Measurements from ENCODE around the gene COA3.

The COA3 gene

GRCh38 chr17:42787266-42787665 is 11.2 kb downstream of the COA3 start:
- Histone ChIP-seq H3K36me3 (ENCODE audit: insufficient read depth, low read depth, low read length) (no peaks in the 10 kb centered on the region), H3K27ac (ENCODE audit: low read length) (no peak overlapping the region)

GRCh38 chr17:42784811-42785592 is 13.5 kb downstream of the COA3 start:
- peaks cover 3% of the 10 kb centered on the region; the same call in 1 of the 2 replicates for H3K4me1 ChIP-seq (ENCODE audit: insufficient read depth, low read length)
- H3K4me3 ChIP-seq (ENCODE audit: low read length): no peak overlapping the region
- H3K9me3 ChIP-seq (ENCODE audit: insufficient read depth, low read depth, low read length): no peaks in the 10 kb centered on the region
- no peak overlapping the region for H3K9ac ChIP-seq (ENCODE audit: low read depth, low read length)
- no peak overlapping the region for H3K27ac ChIP-seq (ENCODE audit: low read length)
- peaks cover 37% of the 10 kb centered on the region for H3K27me3 ChIP-seq (ENCODE audit: insufficient read depth, low read length)
- no peaks in the 10 kb centered on the region for H3K36me3 ChIP-seq (ENCODE audit: insufficient read depth, low read depth, low read length)

More at GRCh38 chr17:42787266-42787665, 11.2 kb downstream of the COA3 start:
- H3K9me3 ChIP-seq (ENCODE audit: insufficient read depth, low read depth, low read length): no peaks in the 10 kb centered on the region
- peaks cover 27% of the 10 kb centered on the region for H3K27me3 ChIP-seq (ENCODE audit: insufficient read depth, low read length)
- H3K4me1 ChIP-seq (ENCODE audit: insufficient read depth, low read length): no peaks in the 10 kb centered on the region; the same call in 1 of the 2 replicates
- H3K9ac ChIP-seq (ENCODE audit: low read depth, low read length): no peak overlapping the region
- H3K4me3 ChIP-seq (ENCODE audit: low read length): no peak overlapping the region

DNA sequence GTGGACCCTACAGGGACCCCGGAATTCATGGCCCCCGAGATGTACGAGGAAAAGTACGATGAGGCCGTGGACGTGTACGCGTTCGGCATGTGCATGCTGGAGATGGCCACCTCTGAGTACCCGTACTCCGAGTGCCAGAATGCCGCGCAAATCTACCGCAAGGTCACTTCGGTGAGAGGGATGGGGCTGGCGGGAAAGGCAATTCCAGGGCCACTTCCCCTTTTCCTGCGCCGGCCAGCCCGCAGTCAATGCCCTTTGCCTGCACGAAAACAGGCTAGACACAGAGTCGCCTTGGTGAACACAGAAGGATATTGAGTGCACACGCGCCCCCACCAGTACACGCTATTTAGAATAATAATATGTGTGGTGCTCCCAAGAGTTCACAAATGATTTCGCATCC is 14.1 kb downstream of the COA3 start:
- Histone ChIP-seq H3K4me3 (ENCODE audit: low read length) (no peak overlapping the region), H3K27me3 (ENCODE audit: insufficient read depth, low read length) (peaks cover 37% of the 10 kb centered on the region), H3K9ac (ENCODE audit: low read depth, low read length) (no peak overlapping the region), H3K9me3 (ENCODE audit: insufficient read depth, low read depth, low read length) (no peaks in the 10 kb centered on the region), H3K4me1 (ENCODE audit: insufficient read depth, low read length) (peaks cover 3% of the 10 kb centered on the region; the same call in 1 of the 2 replicates), H3K27ac (ENCODE audit: low read length) (no peak overlapping the region), H3K36me3 (ENCODE audit: insufficient read depth, low read depth, low read length) (no peaks in the 10 kb centered on the region; the same call in 1 of the 2 replicates)

DNA sequence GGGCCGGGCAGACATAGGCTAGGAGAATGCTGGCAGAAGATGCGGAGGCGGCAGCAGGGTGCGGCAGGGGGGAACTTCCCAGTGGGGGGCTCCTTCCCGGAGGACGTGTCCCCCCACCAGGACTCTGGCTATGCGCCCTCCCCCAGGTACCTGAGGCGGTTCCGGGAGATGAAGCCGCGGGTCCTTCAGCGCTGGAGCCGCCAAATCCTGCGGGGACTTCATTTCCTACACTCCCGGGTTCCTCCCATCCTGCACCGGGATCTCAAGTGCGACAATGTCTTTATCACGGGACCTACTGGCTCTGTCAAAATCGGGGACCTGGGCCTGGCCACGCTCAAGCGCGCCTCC is 14.7 kb downstream of the COA3 start:
- H3K4me1 ChIP-seq (ENCODE audit: insufficient read depth, low read length): peaks cover 3% of the 10 kb centered on the region; the same call in 1 of the 2 replicates
- peaks cover 37% of the 10 kb centered on the region for H3K27me3 ChIP-seq (ENCODE audit: insufficient read depth, low read length)
- no peaks in the 10 kb centered on the region for H3K9me3 ChIP-seq (ENCODE audit: insufficient read depth, low read depth, low read length)
- H3K27ac ChIP-seq (ENCODE audit: low read length): no peak overlapping the region
- no peak overlapping the region for H3K9ac ChIP-seq (ENCODE audit: low read depth, low read length)
- peaks cover 6% of the 10 kb centered on the region for H3K36me3 ChIP-seq (ENCODE audit: insufficient read depth, low read depth, low read length)
- no peak overlapping the region for H3K4me3 ChIP-seq (ENCODE audit: low read length)

- H3K9ac ChIP-seq (ENCODE audit: low read depth, low read length): no peak overlapping the region
- H3K4me3 ChIP-seq (ENCODE audit: low read length): no peak overlapping the region
- H3K9me3 ChIP-seq (ENCODE audit: insufficient read depth, low read depth, low read length): no peaks in the 10 kb centered on the region
- H3K27me3 ChIP-seq (ENCODE audit: insufficient read depth, low read length): peaks cover 37% of the 10 kb centered on the region
- no peak overlapping the region for H3K27ac ChIP-seq (ENCODE audit: low read length)
- peaks cover 3% of the 10 kb centered on the region; the same call in 1 of the 2 replicates for H3K4me1 ChIP-seq (ENCODE audit: insufficient read depth, low read length)
- peaks cover 12% of the 10 kb centered on the region for H3K36me3 ChIP-seq (ENCODE audit: insufficient read depth, low read depth, low read length)
Measured at GRCh38 chr17:42783062-42783790, 15.3 kb downstream of the COA3 start.

GRCh38 chr17:42782166-42783061 is 16.1 kb downstream of the COA3 start:
- peaks cover 37% of the 10 kb centered on the region for H3K27me3 ChIP-seq (ENCODE audit: insufficient read depth, low read length)
- H3K4me3 ChIP-seq (ENCODE audit: low read length): no peak overlapping the region
- H3K27ac ChIP-seq (ENCODE audit: low read length): no peak overlapping the region
- H3K9me3 ChIP-seq (ENCODE audit: insufficient read depth, low read depth, low read length): no peaks in the 10 kb centered on the region
- no peak overlapping the region for H3K9ac ChIP-seq (ENCODE audit: low read depth, low read length)
- H3K36me3 ChIP-seq (ENCODE audit: insufficient read depth, low read depth, low read length): peaks cover 20% of the 10 kb centered on the region
- peaks cover 3% of the 10 kb centered on the region; the same call in 1 of the 2 replicates for H3K4me1 ChIP-seq (ENCODE audit: insufficient read depth, low read length)

GRCh38 chr17:42781639-42782165 is 16.8 kb downstream of the COA3 start:
- Histone ChIP-seq H3K9me3 (ENCODE audit: insufficient read depth, low read depth, low read length) (no peaks in the 10 kb centered on the region), H3K27ac (ENCODE audit: low read length) (no peak overlapping the region), H3K36me3 (ENCODE audit: insufficient read depth, low read depth, low read length) (peaks cover 22% of the 10 kb centered on the region), H3K9ac (ENCODE audit: low read depth, low read length) (no peak overlapping the region), H3K27me3 (ENCODE audit: insufficient read depth, low read length) (peaks cover 37% of the 10 kb centered on the region), H3K4me1 (ENCODE audit: insufficient read depth, low read length) (peaks cover 3% of the 10 kb centered on the region; the same call in 1 of the 2 replicates), H3K4me3 (ENCODE audit: low read length) (peak overlapping the region; percentile 70; the same call in 1 of the 2 replicates)

DNA sequence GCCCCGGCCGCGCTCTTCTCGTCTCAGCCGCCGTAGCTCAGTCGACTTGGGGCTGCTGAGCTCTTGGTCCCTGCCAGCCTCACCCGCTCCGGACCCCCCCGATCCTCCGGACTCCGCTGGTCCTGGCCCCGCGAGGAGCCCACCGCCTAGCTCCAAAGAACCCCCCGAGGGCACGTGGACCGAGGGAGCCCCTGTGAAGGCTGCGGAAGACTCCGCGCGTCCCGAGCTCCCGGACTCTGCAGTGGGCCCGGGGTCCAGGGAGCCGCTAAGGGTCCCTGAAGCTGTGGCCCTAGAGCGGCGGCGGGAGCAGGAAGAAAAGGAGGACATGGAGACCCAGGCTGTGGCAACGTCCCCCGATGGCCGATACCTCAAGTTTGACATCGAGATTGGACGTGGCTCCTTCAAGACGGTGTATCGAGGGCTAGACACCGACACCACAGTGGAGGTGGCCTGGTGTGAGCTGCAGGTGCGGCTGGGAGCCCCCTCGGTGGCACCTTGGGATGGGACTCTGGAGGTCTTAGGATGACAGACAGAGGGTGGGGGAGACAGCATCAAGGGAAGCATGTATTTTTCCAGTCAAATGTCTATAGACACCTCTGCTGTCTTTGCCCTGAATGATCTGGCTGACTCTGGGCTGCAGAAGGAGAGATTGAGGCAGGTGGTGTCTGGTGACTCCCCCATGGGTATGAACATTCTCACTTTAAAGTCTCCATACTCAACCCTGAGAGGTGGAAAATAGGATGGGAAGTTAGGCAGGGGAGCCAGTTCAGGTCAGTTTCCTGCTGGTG is 17.5 kb downstream of the COA3 start:
- peaks cover 3% of the 10 kb centered on the region; the same call in 1 of the 2 replicates for H3K4me1 ChIP-seq (ENCODE audit: insufficient read depth, low read length)
- H3K4me3 ChIP-seq (ENCODE audit: low read length): peak overlapping the region; percentile 70
- peaks cover 28% of the 10 kb centered on the region for H3K36me3 ChIP-seq (ENCODE audit: insufficient read depth, low read depth, low read length)
- H3K9me3 ChIP-seq (ENCODE audit: insufficient read depth, low read depth, low read length): no peaks in the 10 kb centered on the region
- peaks cover 37% of the 10 kb centered on the region for H3K27me3 ChIP-seq (ENCODE audit: insufficient read depth, low read length)
- H3K27ac ChIP-seq (ENCODE audit: low read length): no peak overlapping the region
- peak overlapping the region; percentile 48; the same call in 1 of the 2 replicates for H3K9ac ChIP-seq (ENCODE audit: low read depth, low read length)

- Histone ChIP-seq H3K4me3 (ENCODE audit: low read length) (peak within 1 kb of the TSS; percentile 70), H3K4me1 (ENCODE audit: insufficient read depth, low read length) (peaks cover 3% of the 10 kb centered on the region; the same call in 1 of the 2 replicates), H3K9ac (ENCODE audit: low read depth, low read length) (peak within 1 kb of the TSS; percentile 48; the same call in 1 of the 2 replicates), H3K27me3 (ENCODE audit: insufficient read depth, low read length) (peaks cover 37% of the 10 kb centered on the region), H3K9me3 (ENCODE audit: insufficient read depth, low read depth, low read length) (no peaks in the 10 kb centered on the region), H3K36me3 (ENCODE audit: insufficient read depth, low read depth, low read length) (peaks cover 36% of the 10 kb centered on the region), H3K27ac (ENCODE audit: low read length) (no peak within 1 kb of the TSS)
Measured at GRCh38 chr17:42779936-42780850, 18.3 kb downstream of the COA3 start, which contains the start of gene WNK4. WNK4 (plus strand) TSS chr17:42780610; CDS start chr17:42780699, 89 bp downstream.
